Adrenal gland (tissue), 12 donors: ENCODE measurements around the gene HGF. TPM values are rescaled to one million over a fixed set of nuclear protein-coding genes. Genes with fewer than 3 reads are reported as not detected.

Experiments
- DNase-seq, 7 donors: peaks; one replicate each; pipeline ENCODE4 v3.0.0-alpha.2; 2019 to 2020
- H3K27ac ChIP-seq, 5 donors: fragments of 200-600 bp; sonication (generic) in 4 of 5; 1 replicate in 3 of 5; 2 replicates in 2 of 5; pipeline versions ENCODE4 v1.5.1 to v1.8.0; 2016 to 2020; ENCODE audit warnings: mild to moderate bottlenecking in 1 of 5
- H3K27me3 ChIP-seq: fragments of 200-600 bp; 2 replicates; pipeline ENCODE4 v1.8.0; 2021
- H3K36me3 ChIP-seq, 2 donors: fragments of 200-600 bp; replicated peaks in 1 of 2; 1 replicate in 1 of 2; 2 replicates in 1 of 2; pipeline versions ENCODE4 v1.5.1 to v1.8.0; 2018 to 2022
- H3K4me1 ChIP-seq, 2 donors: fragments of 200-600 bp; replicated peaks in 1 of 2; 1 replicate in 1 of 2; 2 replicates in 1 of 2; pipeline versions ENCODE4 v1.5.1 to v1.8.0; 2018 to 2021
- H3K4me3 ChIP-seq, 4 donors: fragments of 200-600 bp; sonication (generic) in 3 of 4; one replicate each; pipeline ENCODE4 v1.5.1; 2016 to 2018
- H3K9me3 ChIP-seq, 3 donors: fragments of 200-600 bp; sonication (generic) in 1 of 3; replicated peaks in 1 of 3; 1 replicate in 2 of 3; 2 replicates in 1 of 3; pipeline versions ENCODE4 v1.5.1 to v1.8.0; 2016 to 2021
- POLR2A ChIP-seq, 2 donors: fragments of 450-650 bp; IDR thresholded peaks; one replicate each; pipeline ENCODE4 v1.6.1; 2017; ENCODE audit warnings: antibody characterized with exemption in 2 of 2, mild to moderate bottlenecking in 2 of 2, moderate library complexity in 1 of 2
- WGBS, 4 donors: extraction: QIAGEN DNeasy Blood & Tissue Kit in 2 of 4; methylation state at CpG; one replicate each; pipeline versions ENCODE4 v1.1.5 to v1.1.7; 2013 to 2017; 5-methylcytosine and 5-hydroxymethylcytosine counted together
- intact Hi-C, 2 donors: fragments of 100-400 bp; cut with DNase I; formaldehyde crosslinking; loops; one replicate each; pipeline versions ENCODE4 v1.14.1 to v1.15.0; 2022 to 2023
- polyA plus RNA-seq, 3 donors: library from polyadenylated mRNA; stranded (reverse); fragments of 200-250 nt in 2 of 3; fragments of 350-450 nt in 1 of 3; fragmentation: Illumina TruSeq in 1 of 3; extraction: RNeasy Lipid Tissue Mini Kit (QIAGEN cat#74804) in 1 of 3; gene quantifications; one replicate each; pipeline ENCODE4 v1.2.3, GENCODE V29; 2013 to 2014
- total RNA-seq, 9 donors: library from RNA; depleted of rRNA in 4 of 9; stranded (reverse); fragments of >200 nt in 4 of 9; fragments of 120-200 nt in 1 of 9; fragmentation: NEBNext Ultra II Directional in 1 of 9; extraction: Animal tissue kit (Norgen Biotek cat#: 25700) in 1 of 9; gene quantifications; one replicate each; pipeline versions ENCODE4 v1.1.0 to v1.2.4, GENCODE V29; 2013 to 2023
- TF ChIP-seq, protein P1 (sequence below), 6 experiments: fragments of 450-650 bp in 4 of 6; fragments of 200-600 bp in 2 of 6; sonication (generic) in 1 of 6; IDR thresholded peaks; 1 replicate in 5 of 6; 2 replicates in 1 of 6; pipeline versions ENCODE4 v1.5.1 to v1.8.0; 2016 to 2021; ENCODE audit warnings: antibody characterized with exemption in 6 of 6, mild to moderate bottlenecking in 2 of 6, moderate library complexity in 1 of 6
- donor health status: healthy with polysubstance abuse.
- donor health status: Bipolar disorder and iron deficiency.
- donor health status: DM: yes; HTN: yes; CAD: no.
- donor health status: DM: no; HTN: no; CAD: no.
- donor health status: DM: no; HTN: no; CAD: no.
- donor health status: DM: yes; HTN: yes; CAD: no.

HGF gene
- total and polyA plus RNA-seq, 12 donors: 3.7 to 157 (median 71.2) TPM

DNA sequence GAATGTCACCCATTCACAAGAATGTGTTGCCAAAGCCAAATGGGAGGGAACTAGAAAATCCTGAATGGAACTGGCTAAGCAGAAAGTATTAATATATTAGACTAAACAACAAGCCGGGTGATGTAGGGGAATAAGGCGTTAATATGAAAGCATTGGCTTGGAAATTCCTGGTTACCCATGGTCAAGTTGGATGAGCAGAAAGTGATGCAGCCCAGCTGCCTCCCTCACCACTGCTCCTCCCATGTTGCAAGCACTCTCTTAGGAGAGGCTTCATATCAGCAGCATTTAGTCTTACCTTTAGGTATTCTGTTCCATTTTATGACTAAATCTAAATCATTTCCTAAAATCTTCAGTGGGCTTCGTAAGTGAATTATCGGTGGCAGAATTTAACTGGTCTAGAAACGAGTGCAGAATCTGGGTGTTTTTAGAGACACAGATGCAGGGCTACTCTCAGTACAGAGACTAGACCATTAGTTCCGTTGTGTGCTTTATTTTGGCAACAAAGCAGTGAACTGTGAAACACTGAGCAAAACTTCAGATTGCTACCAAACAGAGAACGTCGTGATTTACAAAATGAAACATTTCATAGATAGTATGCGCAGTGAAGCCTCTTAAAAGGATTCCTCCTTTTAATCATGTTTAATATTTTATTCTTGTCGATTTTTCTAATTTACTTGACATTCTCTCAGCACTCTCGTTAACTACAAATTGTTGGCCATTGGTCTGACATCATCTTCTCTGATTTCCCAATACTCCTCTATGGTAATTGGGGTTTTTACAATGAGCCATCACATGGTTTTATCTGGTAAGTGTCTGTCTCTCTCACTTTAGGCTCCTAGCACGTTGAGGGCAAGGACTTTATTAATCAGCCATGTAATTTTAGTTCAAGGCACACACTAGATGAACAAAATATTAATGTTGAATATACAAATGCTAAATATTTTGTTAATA lies 22.0 kb upstream of the HGF start:
- Histone ChIP-seq H3K27me3 (no peaks in the 10 kb centered on the region), H3K9me3 (no peaks in the 10 kb centered on the region), H3K36me3 (no peaks in the 10 kb centered on the region), H3K4me1 (peaks cover 0 to 6% of the 10 kb centered on the region in 2 donors), H3K4me3 (no peak overlapping the region), H3K27ac (peak overlapping the region in 1 of 5 donors; percentile 15)
- 71 to 81% (median 74%) methylated on average over 12 of the region's 12 CpGs for WGBS, 4 donors
- DNase-seq: no peak
- TF ChIP-seq, protein P1, sequence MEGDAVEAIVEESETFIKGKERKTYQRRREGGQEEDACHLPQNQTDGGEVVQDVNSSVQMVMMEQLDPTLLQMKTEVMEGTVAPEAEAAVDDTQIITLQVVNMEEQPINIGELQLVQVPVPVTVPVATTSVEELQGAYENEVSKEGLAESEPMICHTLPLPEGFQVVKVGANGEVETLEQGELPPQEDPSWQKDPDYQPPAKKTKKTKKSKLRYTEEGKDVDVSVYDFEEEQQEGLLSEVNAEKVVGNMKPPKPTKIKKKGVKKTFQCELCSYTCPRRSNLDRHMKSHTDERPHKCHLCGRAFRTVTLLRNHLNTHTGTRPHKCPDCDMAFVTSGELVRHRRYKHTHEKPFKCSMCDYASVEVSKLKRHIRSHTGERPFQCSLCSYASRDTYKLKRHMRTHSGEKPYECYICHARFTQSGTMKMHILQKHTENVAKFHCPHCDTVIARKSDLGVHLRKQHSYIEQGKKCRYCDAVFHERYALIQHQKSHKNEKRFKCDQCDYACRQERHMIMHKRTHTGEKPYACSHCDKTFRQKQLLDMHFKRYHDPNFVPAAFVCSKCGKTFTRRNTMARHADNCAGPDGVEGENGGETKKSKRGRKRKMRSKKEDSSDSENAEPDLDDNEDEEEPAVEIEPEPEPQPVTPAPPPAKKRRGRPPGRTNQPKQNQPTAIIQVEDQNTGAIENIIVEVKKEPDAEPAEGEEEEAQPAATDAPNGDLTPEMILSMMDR (IDR thresholded peaks at IDR 0.05): no peak
- no peak for TF ChIP-seq POLR2A (IDR thresholded peaks at IDR 0.05)
- intact Hi-C loops: no loop called here

DNA sequence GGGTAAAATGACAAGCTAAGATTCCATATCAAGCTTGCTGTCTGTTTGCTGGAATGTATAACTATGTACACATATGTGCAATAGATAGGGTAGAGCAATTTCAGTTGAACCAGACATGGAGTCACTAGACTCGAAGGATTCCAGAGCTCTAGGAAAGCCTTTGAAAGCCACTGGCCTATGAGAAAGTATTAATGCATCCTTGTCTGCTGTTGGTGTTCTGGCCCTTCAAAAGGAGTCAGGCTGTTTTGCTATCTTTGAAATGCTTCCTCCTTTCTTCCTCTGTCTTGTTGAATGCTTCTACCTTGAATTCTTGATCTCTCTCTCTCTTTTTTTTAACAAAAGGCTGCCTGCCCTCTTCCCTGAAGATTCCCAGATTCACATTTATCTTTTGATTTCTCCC lies 20.8 kb upstream of the HGF start:
- 54 to 77% (median 69%) methylated on average over 1 of the region's 1 CpG for WGBS, 4 donors
- H3K4me1 ChIP-seq: peaks cover 0 to 6% of the 10 kb centered on the region in 2 donors
- H3K27me3 ChIP-seq: no peaks in the 10 kb centered on the region
- H3K4me3 ChIP-seq: no peak overlapping the region
- H3K27ac ChIP-seq: peak overlapping the region in 1 of 5 donors; percentile 11
- intact Hi-C loops: no loop called here
- DNase-seq: no peak
- TF ChIP-seq, protein P1 (IDR thresholded peaks at IDR 0.05): no peak
- no peak for TF ChIP-seq POLR2A (IDR thresholded peaks at IDR 0.05)
- no peaks in the 10 kb centered on the region for H3K9me3 ChIP-seq
- H3K36me3 ChIP-seq: no peaks in the 10 kb centered on the region

DNA sequence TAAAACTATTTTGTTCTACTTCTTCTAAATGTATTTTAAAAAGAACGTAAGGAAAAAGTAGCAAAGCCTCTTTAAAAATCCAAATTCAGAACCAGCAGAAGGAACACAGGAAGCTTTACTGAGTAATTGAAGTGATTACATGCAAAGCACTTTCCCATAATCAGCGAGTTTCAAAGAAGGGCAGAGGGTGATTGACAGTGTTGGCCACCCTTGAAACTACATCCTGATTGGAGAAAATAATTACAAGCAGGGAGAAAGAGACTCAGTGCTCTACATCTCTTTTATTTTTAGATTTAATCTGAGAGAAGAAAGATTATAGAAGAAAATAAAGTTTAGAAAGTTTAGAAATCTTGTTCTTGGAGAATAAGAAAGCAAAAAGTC lies 20.3 kb upstream of the HGF start:
- no peaks in the 10 kb centered on the region for H3K27me3 ChIP-seq
- intact Hi-C loops: no loop called here
- no peak overlapping the region for H3K27ac ChIP-seq
- H3K36me3 ChIP-seq: no peaks in the 10 kb centered on the region
- H3K4me1 ChIP-seq: peaks cover 0 to 6% of the 10 kb centered on the region in 2 donors
- DNase-seq: no peak
- no peak overlapping the region for H3K4me3 ChIP-seq
- H3K9me3 ChIP-seq: no peaks in the 10 kb centered on the region
- no peak for TF ChIP-seq POLR2A (IDR thresholded peaks at IDR 0.05)
- TF ChIP-seq, protein P1 (IDR thresholded peaks at IDR 0.05): no peak
- 27 to 37% (median 35%) methylated on average over 2 of the region's 2 CpGs for WGBS, 4 donors

DNA sequence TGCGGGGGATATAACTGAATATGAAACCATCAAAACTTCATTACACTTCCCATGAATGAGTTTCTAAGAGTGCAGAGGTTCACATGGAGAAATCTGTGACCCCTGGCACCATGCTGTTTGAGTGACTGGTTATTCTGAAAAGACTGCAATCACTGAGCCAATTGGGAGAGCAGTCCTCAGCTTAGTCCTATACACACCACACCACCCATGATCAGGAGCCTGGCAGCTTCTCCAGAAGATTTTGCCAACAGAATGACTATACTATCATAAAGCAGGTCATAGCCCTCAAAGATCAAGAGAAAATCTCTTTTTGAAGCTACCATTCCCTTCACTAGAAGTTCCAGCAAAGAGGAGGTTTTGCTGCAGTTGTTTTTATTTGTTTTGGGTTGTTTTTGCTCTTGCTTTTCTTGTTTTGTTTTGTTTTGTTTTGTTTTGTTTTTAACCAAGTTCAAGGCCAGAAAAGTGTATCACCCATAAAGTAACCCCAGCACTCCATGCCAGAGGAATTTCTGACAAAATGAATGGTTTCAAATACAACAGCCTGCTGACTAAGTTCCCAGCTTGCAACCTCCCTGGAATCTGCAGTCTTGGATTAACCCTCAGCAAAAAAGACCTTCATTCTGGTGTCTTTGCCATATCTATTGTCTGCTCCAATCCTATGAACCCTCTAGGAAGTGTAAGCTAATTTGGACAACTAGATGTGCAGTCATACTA lies 19.7 kb upstream of the HGF start:
- H3K27me3 ChIP-seq: no peaks in the 10 kb centered on the region
- H3K27ac ChIP-seq: no peak overlapping the region
- WGBS, 4 donors: 76 to 92% (median 79%) methylated on average over 1 of the region's 1 CpG
- no peak for DNase-seq
- TF ChIP-seq POLR2A (IDR thresholded peaks at IDR 0.05): no peak
- TF ChIP-seq, protein P1 (IDR thresholded peaks at IDR 0.05): no peak
- no peaks in the 10 kb centered on the region for H3K9me3 ChIP-seq
- H3K4me1 ChIP-seq: peaks cover 0 to 6% of the 10 kb centered on the region in 2 donors
- intact Hi-C loops: no loop called here
- no peak overlapping the region for H3K4me3 ChIP-seq
- no peaks in the 10 kb centered on the region for H3K36me3 ChIP-seq
